HTERT RPE-1 (cell line): ENCODE results near the gene BCL2L13.
"Not testable (repeated sequence)": the region's sequence is repeated elsewhere in the genome, so short reads cannot be mapped to it uniquely, and the experiment has no call there.

ENCODE experiments used
- in situ Hi-C: fragments of 300-500 bp; cut with MboI; formaldehyde crosslinking; loops from 4 replicates; pipeline ENCODE4 v1.14.3; 2020; ENCODE audit warnings: low sequenced_read_pairs

BCL2L13 gene

GRCh38 chr22:17753401-17753989, 114.9 kb downstream of the BCL2L13 start:
- in situ Hi-C loops: no loop called here

DNA sequence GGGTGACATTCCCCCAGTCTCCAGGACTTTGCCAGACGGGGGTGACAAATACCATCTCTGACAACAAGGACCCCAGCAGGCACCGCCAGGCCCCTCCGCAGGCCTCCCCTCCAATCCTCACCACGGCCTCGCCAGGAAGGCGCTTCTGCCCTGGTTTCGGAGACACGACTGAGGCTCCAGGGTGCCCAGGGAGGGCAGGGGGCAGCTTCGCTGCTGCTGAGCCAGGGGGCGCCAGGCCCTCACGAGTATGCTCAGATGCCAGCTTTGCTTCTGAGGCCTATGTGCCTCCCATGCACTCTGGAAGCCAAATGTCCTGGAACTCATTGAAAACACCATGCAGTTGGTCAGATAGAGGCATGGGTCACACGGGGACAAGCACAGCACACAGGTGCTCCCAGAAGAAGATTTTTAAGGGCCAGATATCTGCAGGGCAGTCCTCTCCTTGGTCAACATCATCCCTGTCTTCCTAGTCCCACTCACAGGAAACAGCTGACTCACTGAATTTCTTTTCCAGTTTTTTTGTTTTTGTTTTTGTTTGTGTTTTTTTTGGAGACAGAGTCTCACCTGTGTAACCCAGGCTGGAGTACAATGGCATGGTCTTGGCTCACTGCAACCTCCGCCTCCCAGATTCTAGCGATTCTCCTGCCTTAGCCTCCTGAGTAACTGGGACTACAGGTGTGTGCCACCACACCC, 115.8 kb downstream of the BCL2L13 start:
- in situ Hi-C loops: no loop called here

DNA sequence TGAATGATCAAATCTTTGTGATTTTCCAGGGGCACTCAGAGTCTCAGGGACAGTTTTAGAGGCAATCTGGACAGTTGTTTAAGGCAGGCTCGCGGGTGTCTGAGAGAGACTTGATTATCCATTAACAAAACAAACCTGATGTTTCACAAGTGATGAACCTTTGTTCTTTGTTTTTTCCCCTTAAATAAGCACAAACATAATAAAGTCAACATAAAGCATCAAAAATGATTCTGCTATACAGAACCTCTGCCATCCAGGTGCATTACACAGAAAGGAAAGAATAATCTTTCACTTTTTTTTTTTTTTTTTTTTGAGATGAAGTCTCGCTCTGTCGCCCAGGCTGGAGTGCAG, 122.6 kb downstream of the BCL2L13 start:
- in situ Hi-C loops: no loop called here

DNA sequence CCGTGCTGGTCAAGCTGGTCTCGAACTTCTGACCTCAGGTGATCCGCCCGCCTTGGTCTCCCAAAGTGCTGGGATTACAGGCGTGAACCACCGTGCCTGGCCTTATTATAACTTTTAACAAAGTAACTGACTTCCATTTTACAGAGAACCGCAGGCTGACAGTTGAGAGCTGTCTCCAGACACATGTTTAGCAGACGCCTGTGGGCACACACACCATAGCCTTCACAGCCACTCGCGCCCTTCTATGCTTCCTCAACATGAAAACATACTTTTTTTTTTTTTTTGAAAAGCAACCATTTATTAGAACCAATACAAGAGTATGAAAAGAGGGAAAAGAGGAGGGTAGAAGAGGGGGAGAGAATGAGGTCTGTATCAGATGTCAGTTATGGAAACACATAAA, 124.9 kb downstream of the BCL2L13 start:
- in situ Hi-C loops: not testable (repeated sequence)

DNA sequence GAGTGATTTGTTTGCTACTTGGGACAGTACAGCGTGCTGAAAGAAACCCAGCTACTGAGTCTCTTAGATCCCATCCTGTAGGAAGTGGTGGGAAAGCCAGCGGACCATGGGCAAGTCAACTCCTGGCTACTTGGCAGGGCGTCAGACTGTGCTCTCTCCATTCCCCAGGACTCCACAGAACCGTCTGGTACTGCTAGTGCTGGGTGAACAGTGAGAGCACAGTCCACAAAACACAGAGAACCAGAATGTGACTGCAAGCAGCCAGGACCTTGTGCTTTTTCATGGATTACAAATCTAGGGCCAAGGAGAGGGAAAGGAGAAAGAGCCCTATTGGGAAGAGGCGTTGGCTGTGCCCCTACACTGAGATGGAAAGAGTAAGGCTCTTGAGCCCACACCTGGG, 125.5 kb downstream of the BCL2L13 start:
- in situ Hi-C loops: no loop called here

DNA sequence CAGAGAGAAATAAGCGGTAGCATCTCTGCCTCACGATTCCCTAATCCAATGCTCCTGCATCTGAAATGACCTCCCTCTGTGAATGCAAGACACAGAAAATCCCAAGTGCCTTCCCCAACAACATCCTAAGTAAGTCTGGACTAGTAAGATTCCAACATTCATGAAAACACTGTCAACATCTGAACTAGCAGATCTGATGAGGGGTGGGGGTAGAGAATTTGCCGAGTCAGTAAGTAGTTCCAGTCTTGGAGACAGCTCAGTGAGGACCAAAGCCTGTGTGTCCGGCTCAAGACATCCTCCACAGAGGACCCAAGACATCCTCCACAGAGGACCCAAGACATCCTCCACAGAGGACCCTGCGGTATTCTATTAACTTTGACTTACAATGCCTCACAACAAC, 126.3 kb downstream of the BCL2L13 start:
- in situ Hi-C loops: not testable (repeated sequence)

DNA sequence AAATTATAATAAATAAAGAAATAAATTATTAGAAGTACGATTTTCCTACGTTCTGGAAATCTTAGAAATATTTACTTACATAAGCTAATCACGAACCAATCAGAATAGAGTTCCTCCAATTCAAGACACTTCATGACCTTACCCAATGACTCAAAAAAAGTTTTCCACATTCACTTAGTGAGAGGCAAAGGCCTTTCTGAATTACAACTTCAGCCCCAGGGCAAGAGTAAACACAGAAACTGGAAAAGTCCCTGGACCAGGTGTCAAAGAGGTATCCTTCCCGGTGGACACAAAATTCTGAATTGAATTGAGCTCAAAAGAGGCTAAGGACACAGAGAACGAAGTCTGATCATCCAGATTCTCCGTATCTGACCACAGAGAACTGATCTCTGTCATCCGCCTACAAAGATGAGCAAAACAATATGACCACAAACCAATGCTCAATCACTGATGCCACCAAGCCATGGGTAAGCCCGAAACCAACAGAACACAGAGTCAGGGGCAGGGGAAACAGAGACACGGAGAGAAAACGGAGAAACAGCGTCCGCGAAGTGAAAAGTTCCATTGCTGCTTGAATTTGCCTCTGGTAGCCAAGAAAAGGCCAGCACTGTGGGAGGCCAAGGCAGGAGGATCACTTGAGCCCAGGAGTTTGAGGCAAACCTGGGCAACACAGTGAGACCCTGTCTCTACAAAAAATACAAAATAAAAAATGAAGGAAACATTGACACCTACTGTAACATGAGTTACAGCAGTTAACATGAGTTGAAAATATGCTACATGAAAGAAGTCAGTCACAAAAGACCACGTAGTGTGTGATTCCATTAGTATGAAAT, 128.9 kb downstream of the BCL2L13 start:
- in situ Hi-C loops: no loop called here

- in situ Hi-C loops: no loop called here
Observed at GRCh38 chr22:17769013-17769715, 130.6 kb downstream of the BCL2L13 start.

- in situ Hi-C loops: no loop called here
Observed at GRCh38 chr22:17769716-17770082, 131.1 kb downstream of the BCL2L13 start.

GRCh38 chr22:17770180-17771077, 131.9 kb downstream of the BCL2L13 start:
- in situ Hi-C loops: no loop called here

DNA sequence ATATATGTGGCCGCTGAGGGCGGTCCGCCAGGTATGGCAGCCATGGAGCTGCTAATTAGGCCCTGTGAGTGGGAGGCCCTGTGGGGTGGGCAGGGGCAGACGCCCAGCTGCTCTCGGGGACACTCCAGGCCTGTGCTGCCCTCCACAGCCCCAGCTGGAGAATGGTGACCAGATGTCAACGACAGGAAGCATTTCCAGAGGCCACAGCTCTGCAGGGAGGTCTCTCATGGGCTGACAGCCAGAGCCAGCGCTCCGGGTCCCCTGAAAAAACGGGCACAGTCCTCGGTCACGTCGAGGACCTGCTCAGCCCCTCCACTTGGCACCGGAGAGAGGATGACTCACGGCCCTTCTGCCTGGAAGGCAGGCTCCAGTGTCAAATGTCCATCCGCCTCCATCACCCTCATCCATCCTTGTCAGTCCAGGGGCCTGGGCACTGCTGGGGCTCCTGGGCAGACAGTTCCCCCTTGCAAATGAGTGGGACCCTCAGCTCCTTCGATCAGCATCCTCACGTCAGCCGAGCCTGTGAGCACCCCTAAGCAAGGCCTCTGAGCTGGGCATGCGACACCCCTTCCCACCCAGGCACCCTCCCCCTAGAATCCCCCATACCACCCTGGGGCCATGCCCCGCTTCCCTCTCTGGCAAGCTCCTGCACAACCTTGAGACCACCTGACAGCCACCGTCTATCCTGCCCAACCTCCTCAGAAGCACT, 133.8 kb downstream of the BCL2L13 start:
- in situ Hi-C loops: no loop called here

GRCh38 chr22:17772958-17773605, 134.5 kb downstream of the BCL2L13 start:
- in situ Hi-C loops: no loop called here

GRCh38 chr22:17773606-17774205, 135.1 kb downstream of the BCL2L13 start:
- in situ Hi-C loops: no loop called here

DNA sequence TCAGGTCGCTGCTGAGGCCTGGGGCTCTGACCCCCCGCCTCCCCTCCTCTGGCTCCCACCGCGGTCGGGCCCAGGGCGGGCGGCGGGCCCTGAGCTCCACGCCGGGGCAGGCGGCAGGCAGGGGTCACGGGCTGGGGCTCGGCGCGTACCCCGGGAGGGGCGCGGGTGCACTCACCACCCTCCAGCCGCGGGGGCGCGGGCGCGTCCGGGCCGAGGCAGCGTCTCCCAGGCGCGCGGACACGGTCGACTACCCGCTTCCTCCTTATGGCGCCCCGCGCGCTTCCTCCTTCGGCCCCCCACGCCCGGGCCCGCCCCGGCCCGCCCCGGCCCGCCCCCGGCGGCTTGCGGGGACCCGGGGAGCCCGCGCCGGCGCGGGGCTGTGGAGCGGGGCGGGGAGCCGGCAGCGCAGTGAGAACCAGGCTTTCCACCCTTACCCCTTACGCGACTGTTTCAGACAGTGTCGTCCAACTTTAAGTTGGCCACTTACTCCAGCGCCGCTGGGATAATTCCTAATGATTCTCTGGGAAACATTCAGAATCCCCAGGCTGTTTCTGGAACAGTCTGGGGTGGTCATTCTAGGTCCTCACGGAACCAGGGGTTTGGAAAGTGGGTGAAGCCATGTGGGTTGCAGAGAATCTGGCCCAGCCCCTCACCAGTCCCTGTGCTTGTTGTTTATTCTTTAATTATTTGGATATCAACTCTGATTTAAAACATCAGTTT, 135.8 kb downstream of the BCL2L13 start, which contains the start of gene BID:
TSS of gene BID (minus strand) at position 264 of the 720 bp plus-strand sequence. CDS start 24,353 bp downstream, outside the sequence.
- in situ Hi-C loops: no loop called here

- in situ Hi-C loops: no loop called here
Observed at GRCh38 chr22:17774926-17775685, 136.5 kb downstream of the BCL2L13 start.

DNA sequence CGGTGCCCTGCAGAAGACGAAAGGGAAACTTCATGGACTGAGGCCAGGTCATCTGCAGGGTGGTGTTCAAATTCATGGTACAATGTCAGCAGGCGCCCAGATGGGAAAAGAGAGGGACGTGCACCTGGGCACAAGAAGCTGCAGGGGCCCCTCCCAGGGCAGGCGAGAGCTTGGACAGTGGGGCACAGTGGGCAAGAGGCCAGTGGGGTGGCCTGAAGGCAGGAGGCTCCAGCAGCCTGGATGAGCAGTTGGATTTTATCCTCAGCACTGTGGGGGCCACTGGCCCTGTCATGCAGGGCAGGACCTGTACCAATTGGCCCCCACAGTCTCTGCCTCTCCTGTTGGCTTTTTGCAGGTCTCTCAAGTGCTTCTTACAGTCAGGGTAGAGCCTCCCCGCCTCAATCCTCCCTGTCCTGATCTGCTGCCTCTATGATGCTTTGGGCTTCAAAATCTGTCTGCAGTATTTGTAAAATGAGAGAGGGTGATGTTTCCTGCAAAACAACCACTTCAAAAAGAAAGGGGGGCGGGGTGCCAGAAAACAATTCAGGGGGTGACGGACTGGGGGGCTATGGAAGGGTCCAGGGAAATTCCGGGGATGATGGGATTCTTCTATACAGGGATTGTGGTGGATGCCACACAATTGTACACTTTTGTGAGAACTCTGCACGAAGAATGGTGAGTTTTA, 137.4 kb downstream of the BCL2L13 start:
- in situ Hi-C loops: no loop called here
